Uterus (tissue), 4 donors: Measurements from ENCODE around the gene EIF4EBP2. TPM values are rescaled to one million over a fixed set of nuclear protein-coding genes. Genes with fewer than 3 reads are reported as not detected.
A peak's percentile ranks its signal among the peaks of the same experiment; 100 is the strongest.

Source experiments
- DNase-seq, 2 donors: peaks; one replicate each; pipeline ENCODE4 v3.0.0-alpha.2; 2019 to 2020
- H3K27ac ChIP-seq, 2 donors: fragments of 200-600 bp; sonication (generic); 1 replicate in 1 of 2; 2 replicates in 1 of 2; pipeline ENCODE4 v1.5.1; 2016 to 2018
- H3K27me3 ChIP-seq, 2 donors: fragments of 200-600 bp; sonication (generic); one replicate each; pipeline ENCODE4 v1.5.1; 2018 to 2019; ENCODE audit warnings: control low read depth in 1 of 2
- H3K36me3 ChIP-seq, 2 donors: fragments of 200-600 bp; sonication (generic); one replicate each; pipeline ENCODE4 v1.5.1; 2019; ENCODE audit warnings: control low read depth in 1 of 2
- H3K4me1 ChIP-seq, 2 donors: fragments of 200-600 bp; sonication (generic); one replicate each; pipeline ENCODE4 v1.5.1; 2018 to 2019; ENCODE audit warnings: control low read depth in 1 of 2
- H3K4me3 ChIP-seq, 2 donors: fragments of 200-600 bp; sonication (generic); 1 replicate in 1 of 2; 2 replicates in 1 of 2; pipeline ENCODE4 v1.5.1; 2018 to 2019; ENCODE audit warnings: mild to moderate bottlenecking in 1 of 2
- H3K9me3 ChIP-seq, 2 donors: fragments of 200-600 bp; sonication (generic); one replicate each; pipeline ENCODE4 v1.5.1; 2019; ENCODE audit warnings: control low read depth in 1 of 2
- POLR2A ChIP-seq, 2 donors: fragments of 450-650 bp; IDR thresholded peaks; one replicate each; pipeline ENCODE4 v1.6.1; 2016; ENCODE audit warnings: antibody characterized with exemption in 2 of 2, mild to moderate bottlenecking in 1 of 2, moderate library complexity in 1 of 2
- intact Hi-C: fragments of 100-400 bp; cut with DNase I; formaldehyde crosslinking; loops from one replicate; pipeline ENCODE4 v1.15.1; 2023; ENCODE audit warnings: low total_unique reads
- total RNA-seq, 4 donors: library from RNA; depleted of rRNA in 3 of 4; stranded (reverse); fragments of >200 nt in 3 of 4; gene quantifications; one replicate each; pipeline versions ENCODE4 v1.1.0 to v1.2.4, GENCODE V29; 2014 to 2023
- TF ChIP-seq, protein P1 (sequence below), 4 experiments: fragments of 200-600 bp in 2 of 4; fragments of 450-650 bp in 2 of 4; sonication (generic) in 2 of 4; IDR thresholded peaks; one replicate each; pipeline ENCODE4 v1.5.1; 2016 to 2019; ENCODE audit warnings: antibody characterized with exemption in 4 of 4, mild to moderate bottlenecking in 2 of 4, moderate library complexity in 1 of 4
- donor health status: DM: yes; HTN: yes; CAD: no.

EIF4EBP2 gene
- total RNA-seq, 4 donors from 2014 or later, result 26.9 to 70.3 (median 46.3) TPM

- Histone ChIP-seq H3K36me3 (no peaks in the 10 kb centered on the region), H3K27me3 (no peaks in the 10 kb centered on the region), H3K4me3 (no peak overlapping the region), H3K27ac (no peak overlapping the region), H3K9me3 (no peaks in the 10 kb centered on the region), H3K4me1 (peaks cover 0 to 7% of the 10 kb centered on the region in 2 donors)
- no peak for DNase-seq
- TF ChIP-seq, protein P1, sequence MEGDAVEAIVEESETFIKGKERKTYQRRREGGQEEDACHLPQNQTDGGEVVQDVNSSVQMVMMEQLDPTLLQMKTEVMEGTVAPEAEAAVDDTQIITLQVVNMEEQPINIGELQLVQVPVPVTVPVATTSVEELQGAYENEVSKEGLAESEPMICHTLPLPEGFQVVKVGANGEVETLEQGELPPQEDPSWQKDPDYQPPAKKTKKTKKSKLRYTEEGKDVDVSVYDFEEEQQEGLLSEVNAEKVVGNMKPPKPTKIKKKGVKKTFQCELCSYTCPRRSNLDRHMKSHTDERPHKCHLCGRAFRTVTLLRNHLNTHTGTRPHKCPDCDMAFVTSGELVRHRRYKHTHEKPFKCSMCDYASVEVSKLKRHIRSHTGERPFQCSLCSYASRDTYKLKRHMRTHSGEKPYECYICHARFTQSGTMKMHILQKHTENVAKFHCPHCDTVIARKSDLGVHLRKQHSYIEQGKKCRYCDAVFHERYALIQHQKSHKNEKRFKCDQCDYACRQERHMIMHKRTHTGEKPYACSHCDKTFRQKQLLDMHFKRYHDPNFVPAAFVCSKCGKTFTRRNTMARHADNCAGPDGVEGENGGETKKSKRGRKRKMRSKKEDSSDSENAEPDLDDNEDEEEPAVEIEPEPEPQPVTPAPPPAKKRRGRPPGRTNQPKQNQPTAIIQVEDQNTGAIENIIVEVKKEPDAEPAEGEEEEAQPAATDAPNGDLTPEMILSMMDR (IDR thresholded peaks at IDR 0.05), result no peak
- no peak for TF ChIP-seq POLR2A (IDR thresholded peaks at IDR 0.05)
- intact Hi-C loops, result no loop called here
Measured at GRCh38 chr10:70475661-70476060, 71.7 kb downstream of the EIF4EBP2 start.

GRCh38 chr10:70476249-70477035, 72.5 kb downstream of the EIF4EBP2 start:
- intact Hi-C loops, result no loop called here
- DNase-seq, result no peak
- Histone ChIP-seq H3K9me3 (no peaks in the 10 kb centered on the region), H3K27me3 (no peaks in the 10 kb centered on the region), H3K4me1 (peaks cover 0 to 7% of the 10 kb centered on the region in 2 donors), H3K4me3 (no peak overlapping the region), H3K36me3 (no peaks in the 10 kb centered on the region), H3K27ac (no peak overlapping the region)
- TF ChIP-seq, protein P1 (IDR thresholded peaks at IDR 0.05), result no peak
- TF ChIP-seq POLR2A (IDR thresholded peaks at IDR 0.05), result no peak

GRCh38 chr10:70477661-70478162, 73.8 kb downstream of the EIF4EBP2 start:
- Histone ChIP-seq H3K9me3 (no peaks in the 10 kb centered on the region), H3K36me3 (no peaks in the 10 kb centered on the region), H3K4me1 (peaks cover 0 to 16% of the 10 kb centered on the region in 2 donors), H3K27ac (peak overlapping the region; percentile 25 to 68), H3K27me3 (no peaks in the 10 kb centered on the region), H3K4me3 (peak overlapping the region; percentile 60 to 61)
- TF ChIP-seq, protein P1 (IDR thresholded peaks at IDR 0.05), result no peak
- TF ChIP-seq POLR2A (IDR thresholded peaks at IDR 0.05), result no peak
- intact Hi-C loops, result no loop called here
- DNase-seq, result peak; percentile 43 to 51

Other genes with a start within 250 kb of the EIF4EBP2 start
- 100 to 1,000 TPM in 2 of 4 donors, 10 to 100 TPM in 2; 38.2 to 232 (median 93.6) TPM for gene SAR1A, start 233.6 kb upstream of the EIF4EBP2 start, total RNA-seq
- 100 to 1,000 TPM in 1 of 4 donors, 10 to 100 TPM in 3; 48.5 to 107 (median 69.8) TPM for gene PPA1, start 170.7 kb upstream of the EIF4EBP2 start, total RNA-seq
- 1 to 10 TPM in 1 of 4 donors, under 1 TPM in 1, not detected in 2; 0.43 to 2.1 TPM for gene NPFFR1, start 120.1 kb upstream of the EIF4EBP2 start, total RNA-seq
- 10 to 100 TPM in 1 of 4 donors, 1 to 10 TPM in 2, under 1 TPM in 1; 0.29 to 12.1 (median 3.8) TPM for gene LRRC20, start 21.5 kb upstream of the EIF4EBP2 start, total RNA-seq
- gene NODAL, start 37.5 kb downstream of the EIF4EBP2 start, total RNA-seq, result not detected
- gene PALD1, start 74.6 kb downstream of the EIF4EBP2 start, total RNA-seq, result 10 to 100 TPM in 2 of 4 donors, 1 to 10 TPM in 2; 1.8 to 21.6 (median 10.3) TPM
- 1 to 10 TPM in 2 of 4 donors, under 1 TPM in 1, not detected in 1; 0.51 to 8.7 (median 1.1) TPM for gene PRF1, start 198.6 kb downstream of the EIF4EBP2 start, total RNA-seq